NCI-H524 (cell line): ENCODE results near the gene RAB39B.
"Not testable (repeated sequence)": the region's sequence is repeated elsewhere in the genome, so short reads cannot be mapped to it uniquely, and the experiment has no call there.

Experiments used
- DNase-seq, 2 experiments: peaks; one replicate each; lab custom pipeline; 2025; lab: John Stamatoyannopoulos, UW

RAB39B gene, protein sequence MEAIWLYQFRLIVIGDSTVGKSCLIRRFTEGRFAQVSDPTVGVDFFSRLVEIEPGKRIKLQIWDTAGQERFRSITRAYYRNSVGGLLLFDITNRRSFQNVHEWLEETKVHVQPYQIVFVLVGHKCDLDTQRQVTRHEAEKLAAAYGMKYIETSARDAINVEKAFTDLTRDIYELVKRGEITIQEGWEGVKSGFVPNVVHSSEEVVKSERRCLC

DNA sequence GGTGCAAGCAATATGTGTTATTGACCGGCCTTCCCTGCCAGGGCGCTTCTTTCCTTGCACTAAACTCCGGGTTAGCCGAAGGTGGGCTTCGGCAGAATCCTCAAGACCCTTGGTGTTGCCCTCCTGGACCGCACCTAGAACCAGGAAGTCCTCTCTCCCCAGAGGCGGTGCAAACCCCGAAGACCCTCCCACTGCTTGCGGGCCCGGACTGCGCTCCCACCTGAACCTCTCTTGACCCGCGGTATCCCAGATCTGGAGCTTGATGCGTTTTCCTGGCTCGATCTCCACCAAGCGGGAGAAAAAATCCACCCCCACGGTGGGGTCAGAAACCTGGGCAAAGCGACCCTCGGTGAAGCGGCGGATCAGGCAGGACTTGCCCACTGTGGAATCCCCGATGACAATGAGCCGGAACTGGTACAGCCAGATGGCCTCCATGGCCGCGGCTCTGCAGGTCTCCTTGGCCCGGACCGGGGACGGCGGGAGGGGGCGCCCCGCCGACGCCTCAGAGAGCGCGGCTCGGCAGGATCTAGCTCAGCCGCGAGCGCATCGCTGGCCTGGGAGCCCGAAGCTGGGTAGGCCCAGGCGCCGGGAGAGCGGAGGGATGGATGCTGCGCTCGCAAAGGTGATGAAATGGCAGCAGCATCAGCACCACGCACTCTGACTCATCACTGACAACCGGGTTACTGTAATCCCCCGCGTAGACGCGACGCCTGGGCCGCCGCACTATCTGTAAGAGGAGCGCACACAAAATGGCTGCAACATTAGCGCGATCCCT lies at the start of gene RAB39B:
Gene RAB39B, minus strand, starts transcription at position 638 of the 775 bp plus-strand sequence. Its CDS starts 203 bp downstream, at position 435.
- DNase-seq, result peak; percentile 51 to 77

DNA sequence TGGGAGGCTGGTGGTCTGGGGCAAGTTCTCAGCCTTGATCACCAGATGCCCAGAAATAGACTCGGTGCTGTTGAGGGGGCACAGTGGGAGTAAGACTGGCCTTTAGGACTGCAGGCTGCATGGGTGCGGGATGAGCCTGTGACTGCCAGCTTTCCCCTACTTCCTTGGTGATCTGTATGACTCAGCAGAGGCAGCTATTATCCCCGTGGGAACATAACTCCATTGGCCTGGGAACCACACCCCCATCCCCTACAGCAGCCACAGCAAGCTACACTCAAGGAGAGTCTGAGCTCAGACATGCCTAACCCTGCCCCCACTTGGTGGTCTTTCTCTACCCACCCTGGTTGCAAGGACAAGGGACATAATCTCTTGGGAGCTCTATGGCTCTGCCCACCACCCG lies 49.5 kb upstream of the RAB39B start:
- DNase-seq, result no peak

DNA sequence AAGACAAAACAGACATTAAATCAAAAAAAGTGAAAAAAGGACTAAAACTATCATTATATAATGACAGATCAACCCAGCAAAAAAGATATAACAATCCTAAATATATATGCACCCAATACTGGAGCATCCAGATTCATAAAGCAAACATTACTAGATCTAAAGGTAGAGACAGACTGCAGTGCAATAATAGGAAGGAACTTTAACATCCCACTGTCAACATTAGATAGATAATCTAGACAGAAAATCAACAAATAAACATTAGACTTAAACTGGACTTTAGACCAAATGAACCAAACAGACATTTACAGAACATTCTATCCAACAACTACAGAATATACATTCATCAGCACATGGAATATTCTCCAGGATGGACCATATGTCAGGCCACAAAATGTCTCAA lies 29.5 kb upstream of the RAB39B start:
- no peak for DNase-seq

DNA sequence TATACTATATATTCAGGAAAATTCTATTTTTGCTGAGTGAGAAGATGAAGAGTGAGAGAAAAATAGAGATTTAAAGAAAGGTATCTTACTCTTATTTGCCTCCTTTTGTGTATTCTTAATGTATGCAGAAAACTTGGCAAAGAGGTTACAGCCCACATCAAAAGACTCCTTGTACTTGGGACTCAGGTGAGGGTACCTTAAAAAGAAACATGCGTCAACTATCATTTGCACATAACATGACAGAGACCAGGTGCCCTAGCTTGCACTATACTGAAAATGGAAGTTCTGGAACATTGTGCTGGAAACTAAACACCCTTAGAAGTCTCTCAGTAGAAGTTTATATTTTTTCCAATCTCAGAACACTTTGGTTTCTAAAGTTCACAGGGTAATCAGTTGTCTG lies 15.6 kb upstream of the RAB39B start:
- DNase-seq, result no peak

DNA sequence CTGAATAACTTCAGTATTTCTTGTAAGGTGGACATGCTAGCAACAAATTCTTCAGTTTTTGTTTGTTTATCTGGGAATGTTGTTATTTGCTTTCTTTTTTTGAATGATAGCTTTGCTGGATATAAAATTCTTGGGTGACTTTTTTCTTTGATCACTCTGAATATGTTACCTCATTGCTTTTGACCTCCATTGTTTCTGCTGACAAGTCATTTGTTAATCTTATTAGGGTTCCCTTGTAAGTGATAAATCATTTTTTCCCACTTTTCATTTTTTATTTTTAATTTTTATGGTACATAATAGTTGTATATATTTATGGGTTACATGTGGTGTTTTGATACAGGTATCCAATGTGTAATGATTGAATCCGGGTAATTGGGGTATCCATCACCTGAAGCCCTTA lies 6.7 kb upstream of the RAB39B start:
- DNase-seq, result no peak

DNA sequence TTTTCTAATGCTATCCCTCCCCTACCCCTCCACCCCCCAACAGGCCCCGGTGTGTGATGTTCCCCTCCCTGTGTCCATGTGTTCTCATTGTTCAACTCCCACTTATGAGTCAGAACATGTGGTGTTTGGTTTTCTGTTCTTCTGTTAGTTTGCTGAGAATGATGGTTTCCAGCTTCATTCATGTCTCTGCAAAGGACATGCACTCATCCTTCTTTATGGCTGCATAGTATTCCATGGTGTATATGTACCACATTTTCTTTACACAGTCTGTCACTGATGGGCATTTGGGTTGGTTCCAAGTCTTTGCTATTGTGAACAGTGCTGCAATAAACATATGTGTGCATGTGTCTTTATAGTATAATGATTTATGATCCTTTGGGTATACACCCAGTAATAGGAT lies 3.7 kb upstream of the RAB39B start:
- not testable (repeated sequence) for DNase-seq

DNA sequence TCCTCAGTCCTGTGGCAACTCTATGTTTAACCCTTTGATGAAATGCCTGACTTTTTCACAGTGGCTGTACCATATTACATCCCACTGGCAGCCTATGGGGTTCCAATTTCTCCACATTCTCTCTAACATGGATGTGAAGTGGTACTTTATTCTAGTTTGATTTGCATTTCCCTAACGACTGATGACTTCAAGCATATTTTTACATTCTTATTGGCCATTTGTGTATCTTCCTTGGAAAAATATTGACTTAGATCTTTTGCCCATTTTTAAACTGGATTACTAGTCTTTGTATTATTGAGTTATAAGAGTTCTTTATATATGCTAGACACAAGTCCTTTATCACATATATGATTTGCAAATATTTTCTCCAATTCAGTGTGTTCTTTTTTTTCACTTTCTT lies 2.1 kb upstream of the RAB39B start:
- no peak for DNase-seq

DNA sequence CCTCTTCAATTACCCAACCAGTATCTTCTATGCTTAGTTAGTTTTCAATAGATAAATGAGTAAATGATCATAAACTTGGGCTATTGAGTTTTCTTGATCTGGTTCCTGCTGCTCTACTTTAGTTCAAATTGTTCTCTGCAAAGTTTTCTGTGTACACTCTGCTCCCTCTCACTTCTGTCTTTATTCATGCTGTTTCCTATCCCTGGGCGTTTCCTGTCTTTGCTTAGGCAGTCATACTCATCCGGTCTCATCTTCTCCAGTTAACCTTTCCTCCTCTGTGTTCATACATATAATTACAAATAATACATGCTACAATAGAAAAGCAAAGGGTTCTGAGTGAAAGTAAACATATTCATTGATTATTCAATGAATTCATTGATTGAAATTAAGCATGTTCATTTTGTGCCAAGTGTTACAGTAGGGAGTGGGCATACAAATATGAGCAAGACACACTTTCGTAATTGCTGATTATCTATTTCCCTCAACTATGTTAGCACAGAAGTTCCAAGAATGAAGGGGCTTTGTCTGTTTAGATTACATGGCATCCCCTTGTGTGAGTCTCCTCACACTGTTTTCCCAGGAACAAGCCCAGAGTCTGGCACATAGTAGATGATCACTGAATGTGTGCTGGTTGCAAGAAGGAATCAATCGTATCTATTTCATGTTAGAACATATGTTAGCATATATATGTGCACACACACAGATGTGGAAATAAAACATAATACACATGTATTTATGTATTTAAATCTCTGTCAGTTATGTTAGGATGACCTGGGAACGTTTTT lies 1.1 kb downstream of the RAB39B start:
- no peak for DNase-seq

DNA sequence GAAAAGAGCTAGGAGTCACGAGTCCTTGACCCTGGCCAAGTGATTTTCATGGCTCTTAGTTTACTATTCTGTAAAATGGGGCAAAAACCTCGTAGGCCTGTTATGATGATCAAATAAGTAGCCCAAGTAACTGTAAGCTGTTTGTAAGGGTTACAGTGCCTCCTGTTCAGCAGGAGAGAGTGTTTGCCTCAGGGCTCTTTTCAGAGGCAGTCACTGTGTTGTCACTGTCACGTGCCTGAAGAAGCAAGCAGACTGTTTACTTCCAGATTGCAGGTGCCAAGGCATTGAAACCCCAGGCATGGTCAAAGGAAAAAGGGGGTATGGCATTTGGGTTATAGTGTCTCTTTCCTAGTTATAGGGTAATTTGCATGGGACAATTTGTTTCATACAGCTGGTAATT lies 4.5 kb downstream of the RAB39B start:
- DNase-seq, result no peak

DNA sequence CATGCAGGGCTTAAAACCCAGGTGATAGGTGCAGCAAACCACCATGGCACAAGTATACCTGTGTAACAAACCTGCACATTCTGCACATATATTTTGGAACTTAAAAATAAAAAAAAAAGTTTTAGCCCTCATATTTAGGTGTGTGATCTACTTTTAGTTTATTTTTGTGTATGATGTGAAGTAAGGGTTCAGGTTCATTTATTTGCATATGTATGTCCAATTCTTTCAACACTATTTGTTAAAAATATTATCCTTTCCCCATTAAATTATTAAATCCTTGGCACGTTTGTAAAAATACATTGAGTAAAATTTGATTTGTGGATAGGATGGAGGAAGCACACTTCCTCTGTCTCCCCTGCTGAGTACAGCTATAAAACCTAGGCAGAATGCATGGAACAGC lies 12.9 kb downstream of the RAB39B start:
- DNase-seq, result no peak

DNA sequence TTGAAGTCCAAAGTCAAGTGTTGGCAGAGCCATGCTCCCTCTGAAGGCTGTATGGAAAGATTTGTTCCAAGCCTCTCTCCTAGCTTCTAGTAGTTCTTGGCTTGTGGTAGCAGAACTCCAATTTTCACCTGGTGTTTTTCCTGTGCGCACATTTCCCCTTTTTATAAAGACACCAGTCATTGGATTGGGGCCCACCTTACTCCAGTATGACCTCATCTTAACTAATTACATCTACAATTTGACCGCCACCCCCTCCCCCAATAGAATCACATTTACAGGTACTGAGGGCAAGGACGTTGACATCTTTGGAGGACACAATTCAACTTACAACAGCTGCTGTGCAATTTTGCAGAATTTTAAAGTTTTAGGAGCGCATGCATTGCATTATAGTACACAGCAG lies 16.8 kb downstream of the RAB39B start:
- no peak for DNase-seq

DNA sequence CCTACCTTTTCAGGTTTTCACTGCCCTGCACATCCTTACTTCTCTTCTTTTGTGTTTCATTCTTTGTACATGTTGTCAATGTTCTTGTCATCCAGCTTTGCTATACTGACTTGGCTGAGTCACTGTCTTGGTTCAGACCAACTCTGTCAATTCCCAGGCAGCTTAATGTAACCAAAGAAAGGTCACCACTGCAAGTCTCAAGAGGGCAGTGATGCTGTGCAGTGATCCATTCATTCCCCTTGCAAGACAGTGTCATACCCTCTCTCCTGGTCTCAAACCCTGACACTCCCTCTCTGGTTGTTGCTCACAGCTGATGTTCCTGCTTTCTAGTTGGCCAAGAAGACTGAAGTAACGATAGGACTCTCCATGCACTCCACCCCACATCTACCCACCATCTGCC lies 17.5 kb downstream of the RAB39B start:
- no peak for DNase-seq

DNA sequence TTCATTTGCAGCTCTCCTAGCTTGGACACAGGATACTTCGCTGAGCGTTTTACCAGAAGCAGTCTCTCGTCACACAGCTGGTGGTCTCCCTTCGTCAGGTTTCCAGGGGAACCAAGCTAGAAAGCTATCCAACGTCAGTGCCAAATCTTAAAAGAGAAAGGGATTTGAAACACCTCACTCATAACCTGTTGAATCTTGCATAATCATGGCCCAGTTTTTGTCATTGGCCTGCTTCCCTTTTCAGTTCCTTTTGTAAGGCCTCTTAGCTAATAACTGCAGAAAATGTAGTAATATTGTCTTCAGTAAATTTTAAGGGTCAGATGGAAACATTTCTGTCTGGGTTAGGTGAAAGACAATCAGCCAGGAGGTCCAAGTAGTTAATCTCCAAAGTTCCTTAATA lies 22.0 kb downstream of the RAB39B start:
- no peak for DNase-seq

DNA sequence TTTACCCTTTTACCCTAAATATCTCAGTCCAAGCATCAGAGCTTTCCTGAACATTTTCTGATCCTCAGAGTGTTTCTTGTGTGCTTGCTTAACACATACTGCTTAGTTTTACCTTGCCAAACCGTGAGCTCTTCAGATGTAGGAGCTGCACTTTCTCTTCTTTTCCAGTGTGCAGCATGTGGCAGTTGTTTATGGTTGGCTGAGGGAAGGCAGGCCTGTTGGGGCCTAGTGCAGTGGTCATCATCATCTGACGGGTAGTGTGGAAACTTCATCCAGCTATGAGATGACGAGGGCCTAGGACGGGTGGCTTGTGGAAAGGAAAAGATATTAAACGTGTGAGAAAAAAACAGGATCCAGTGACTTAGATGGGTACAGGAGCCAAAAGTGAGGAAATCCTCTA lies 26.6 kb downstream of the RAB39B start:
- DNase-seq, result no peak

DNA sequence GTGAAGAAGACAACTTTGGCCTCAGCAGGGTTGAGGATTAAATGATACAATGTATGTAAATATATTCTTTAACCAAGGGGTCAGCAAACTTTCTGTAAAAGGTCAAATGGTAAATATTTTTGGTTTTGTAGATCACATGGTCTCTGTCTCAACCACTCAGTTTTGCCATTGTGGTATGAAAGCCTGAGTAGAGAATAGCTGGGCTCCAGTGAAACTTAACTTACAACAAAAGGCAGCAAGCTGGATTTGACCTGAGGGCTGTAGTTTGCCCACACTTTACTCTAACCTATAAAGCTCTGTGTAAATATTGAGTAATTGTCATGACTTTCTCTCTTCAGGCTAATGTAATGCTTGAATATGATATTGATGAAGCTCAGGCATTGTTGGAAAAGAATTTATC lies 28.4 kb downstream of the RAB39B start:
- no peak for DNase-seq

DNA sequence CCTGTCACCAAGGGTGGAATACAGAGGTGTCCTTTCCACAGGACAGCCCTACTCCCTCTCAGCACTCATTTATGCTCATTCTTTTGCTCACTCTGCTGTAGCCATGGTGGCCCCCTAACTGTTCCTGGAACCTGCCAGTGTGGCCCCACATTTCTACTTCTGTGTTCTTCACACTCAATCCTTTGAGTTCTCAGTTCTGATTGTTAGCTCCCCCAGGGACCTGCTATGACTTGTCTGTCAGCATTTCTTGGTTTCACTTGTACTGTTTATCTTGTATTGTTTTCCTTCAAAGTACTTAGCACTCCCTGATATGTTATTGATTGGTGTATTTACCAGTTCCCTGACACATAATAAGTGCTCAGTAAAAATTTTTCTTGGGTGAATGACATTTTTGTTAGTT lies 33.1 kb downstream of the RAB39B start:
- DNase-seq, result no peak

DNA sequence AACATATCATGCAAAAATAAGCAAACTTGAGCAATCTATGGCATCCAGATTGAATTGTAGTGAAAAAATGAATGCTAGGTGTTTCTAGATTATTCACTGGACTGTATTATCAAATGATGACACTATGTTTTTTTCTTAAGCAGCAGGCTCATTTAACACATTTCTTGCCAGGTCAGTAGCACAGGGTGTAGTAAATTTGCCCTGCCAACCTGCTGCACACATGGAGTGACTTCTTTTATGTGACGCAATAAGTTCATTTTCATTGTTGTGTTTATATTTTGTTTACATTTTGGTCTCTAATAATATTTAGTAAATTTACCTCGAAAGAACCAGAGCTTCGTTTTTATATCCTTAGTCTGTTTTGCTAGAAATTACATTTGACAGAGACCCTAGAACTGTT lies 38.5 kb downstream of the RAB39B start:
- DNase-seq, result no peak

DNA sequence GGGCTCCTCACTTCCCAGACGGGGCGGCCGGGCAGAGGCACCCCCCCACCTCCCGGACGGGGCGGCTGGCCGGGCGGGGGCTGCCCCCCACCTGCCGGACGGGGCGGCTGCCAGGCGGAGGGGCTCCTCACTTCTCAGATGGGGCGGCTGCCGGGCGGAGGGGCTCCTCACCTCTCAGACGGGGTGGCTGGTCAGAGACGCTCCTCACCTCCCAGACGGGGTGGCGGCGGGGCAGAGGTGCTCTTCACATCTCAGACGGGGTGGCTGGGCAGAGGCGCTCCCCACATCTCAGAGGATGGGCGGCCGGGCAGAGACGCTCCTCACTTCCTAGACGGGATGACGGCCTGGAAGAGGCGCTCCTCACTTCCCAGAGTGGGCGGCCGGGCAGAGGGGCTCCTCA lies 40.5 kb downstream of the RAB39B start:
- not testable (repeated sequence) for DNase-seq

DNA sequence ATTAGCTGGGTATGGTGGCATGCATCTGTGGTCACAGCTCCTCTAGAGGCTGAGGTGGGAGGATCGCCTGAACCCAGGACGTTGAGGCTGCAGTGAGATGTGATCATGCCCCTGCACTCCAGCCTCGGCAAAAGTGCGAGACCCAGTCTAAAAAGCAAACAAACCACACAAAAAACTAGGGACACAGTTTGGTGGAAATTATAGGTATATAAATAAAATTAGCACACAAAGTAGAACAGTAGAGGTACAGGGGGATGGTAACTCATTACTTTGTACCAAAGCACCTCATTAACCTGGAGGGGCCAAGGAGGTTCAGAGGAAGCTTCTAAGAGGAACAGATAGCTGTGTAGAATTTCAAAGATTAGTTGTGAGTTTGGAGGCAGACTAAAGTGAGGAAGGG lies 42.9 kb downstream of the RAB39B start:
- no peak for DNase-seq

DNA sequence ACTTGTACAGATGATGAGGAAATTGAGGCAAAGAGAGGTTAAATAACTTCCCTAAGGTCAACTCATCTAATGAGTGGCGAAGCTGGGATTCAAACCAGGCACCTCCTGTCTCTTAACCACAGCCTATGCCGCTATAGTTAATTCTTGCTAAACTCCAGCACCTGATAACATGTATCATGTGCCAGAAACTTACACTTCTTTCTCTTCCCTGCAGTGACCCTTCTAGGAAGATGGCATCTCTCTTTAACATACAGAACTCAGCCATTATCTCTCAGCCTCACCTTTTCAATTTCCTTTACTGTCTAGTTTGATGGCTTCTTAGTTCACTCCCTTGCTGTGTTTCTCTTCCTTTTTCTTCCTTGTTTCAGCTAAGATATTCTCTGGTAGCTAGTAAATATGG lies 45.5 kb downstream of the RAB39B start:
- DNase-seq, result no peak

DNA sequence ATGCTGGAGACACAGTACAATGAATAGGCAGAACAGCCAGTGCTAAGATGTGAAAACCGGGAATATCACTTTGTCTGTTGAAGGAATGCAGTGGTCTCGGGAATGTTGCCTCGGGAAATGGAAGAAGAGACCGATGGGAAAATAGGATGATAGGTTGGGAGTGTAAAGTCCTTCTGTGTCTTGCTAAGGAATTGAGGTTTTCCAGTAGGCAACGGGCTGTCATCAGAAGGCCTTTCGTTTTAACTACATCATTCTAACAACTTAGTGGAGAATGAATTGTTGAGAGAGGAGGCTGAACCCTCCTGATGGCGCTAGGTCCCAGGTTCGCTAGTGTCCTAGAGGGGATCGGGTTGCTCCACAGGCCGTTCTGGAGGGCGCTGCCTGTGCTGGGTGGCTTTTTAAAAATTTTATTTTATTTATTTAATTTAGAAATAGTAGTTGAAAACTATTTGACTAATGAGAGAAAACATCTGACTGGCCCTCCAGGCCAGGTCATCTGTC lies 47.3 kb downstream of the RAB39B start:
- DNase-seq, result peak in 1 of 2 experiments; percentile 67

DNA sequence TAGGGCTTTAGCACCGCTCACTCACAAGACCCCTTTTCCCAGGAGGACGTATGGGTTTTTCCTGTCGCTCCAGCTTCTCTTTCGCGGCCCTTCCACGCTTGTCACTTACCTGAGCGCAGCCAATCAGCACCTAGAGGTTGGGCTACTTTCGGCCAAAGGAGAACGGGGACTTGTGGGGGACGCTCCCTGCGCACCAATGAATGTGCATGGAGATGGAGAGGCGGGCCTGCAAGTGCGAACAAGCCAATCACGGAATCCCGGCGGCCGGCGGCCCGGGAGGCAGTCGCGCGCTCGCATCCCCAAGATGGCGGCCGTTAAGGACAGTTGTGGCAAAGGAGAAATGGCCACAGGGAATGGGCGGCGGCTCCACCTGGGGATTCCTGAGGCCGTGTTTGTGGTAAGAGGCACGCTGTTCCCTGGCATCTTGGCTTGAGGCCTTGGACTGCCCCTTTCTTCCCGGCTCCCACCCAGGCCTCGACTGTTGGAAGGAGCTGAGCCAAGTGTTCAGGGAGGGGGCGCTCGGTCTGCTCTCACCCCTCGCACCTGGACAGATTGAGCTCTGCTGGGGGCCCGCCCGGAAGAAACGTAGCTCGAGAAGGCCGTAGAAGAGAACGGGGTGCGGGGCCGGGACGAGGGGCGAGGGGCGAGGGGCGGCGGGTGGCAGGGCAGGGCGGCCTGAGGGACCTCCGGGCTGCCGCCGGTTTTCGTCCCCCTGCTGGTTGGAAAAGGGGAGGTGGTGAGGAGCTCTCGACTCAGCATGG lies 47.9 kb downstream of the RAB39B start, which contains the start of gene VBP1:
Gene VBP1, plus strand, starts transcription at position 282 of the 761 bp plus-strand sequence. Its CDS starts 23 bp downstream, at position 305.
- DNase-seq, result peak; percentile 94 to 98
